Liver (tissue), 9 donors: ENCODE results near the gene TBC1D1. TPM values are rescaled to one million over a fixed set of nuclear protein-coding genes. Genes with fewer than 3 reads are reported as not detected.
"Not testable (repeated sequence)": the region's sequence is repeated elsewhere in the genome, so short reads cannot be mapped to it uniquely, and the experiment has no call there.

Experiments
- DNase-seq: peaks from one replicate; pipeline ENCODE4 v3.0.0-alpha.2; 2017; ENCODE audit warnings: low spot score
- H3K27ac ChIP-seq, 2 donors: one replicate each; pipeline ENCODE4 v1.7.0; 2013; ENCODE audit warnings: inconsistent platforms in 2 of 2, low read length in 2 of 2, control low read depth in 1 of 2, low read depth in 1 of 2, mild to moderate bottlenecking in 1 of 2
- H3K27me3 ChIP-seq, 4 donors: one replicate each; pipeline versions ENCODE4 v1.6.1 to v1.7.0; 2013; ENCODE audit warnings: low read length in 3 of 4, inconsistent platforms in 1 of 4, mild to moderate bottlenecking in 1 of 4, moderate library complexity in 1 of 4; ENCODE audit not compliant: control insufficient read depth in 4 of 4, insufficient read depth in 4 of 4
- H3K36me3 ChIP-seq, 4 donors: one replicate each; pipeline versions ENCODE4 v1.6.1 to v1.7.0; 2013; ENCODE audit warnings: low read length in 3 of 4, mild to moderate bottlenecking in 3 of 4, low read depth in 1 of 4, moderate library complexity in 1 of 4; ENCODE audit not compliant: control insufficient read depth in 4 of 4, insufficient read depth in 3 of 4
- H3K4me1 ChIP-seq, 4 donors: one replicate each; pipeline versions ENCODE4 v1.6.1 to v1.7.0; 2013; ENCODE audit warnings: low read length in 3 of 4, mild to moderate bottlenecking in 3 of 4, moderate library complexity in 1 of 4; ENCODE audit not compliant: control insufficient read depth in 4 of 4, insufficient read depth in 4 of 4
- H3K4me3 ChIP-seq, 3 donors: one replicate each; pipeline versions ENCODE4 v1.6.1 to v1.7.0; 2013; ENCODE audit warnings: low read length in 3 of 3, control low read depth in 1 of 3, low read depth in 1 of 3, mild to moderate bottlenecking in 1 of 3
- H3K9ac ChIP-seq, 2 donors: one replicate each; pipeline ENCODE4 v1.7.0; 2013; ENCODE audit warnings: low read length in 2 of 2, mild to moderate bottlenecking in 2 of 2, moderate library complexity in 2 of 2, control low read depth in 1 of 2, low read depth in 1 of 2
- H3K9me3 ChIP-seq, 4 donors: one replicate each; pipeline versions ENCODE4 v1.6.1 to v1.7.0; 2013; ENCODE audit warnings: low read length in 3 of 4; ENCODE audit not compliant: control insufficient read depth in 4 of 4
- ATF3 ChIP-seq: IDR thresholded peaks from 2 replicates; pipeline ENCODE4 v1.6.1; 2016; ENCODE audit warnings: antibody characterized with exemption
- FOXA1 ChIP-seq: IDR thresholded peaks from 2 replicates; pipeline ENCODE4 v1.6.1; 2016; ENCODE audit warnings: antibody characterized with exemption
- GABPA ChIP-seq, 2 donors: IDR thresholded peaks in 1 of 2; conservative IDR thresholded peaks in 1 of 2; 2 replicates each; pipeline ENCODE4 v1.6.1; 2016; ENCODE audit warnings: antibody characterized with exemption in 2 of 2, mild to moderate bottlenecking in 1 of 2, moderate library complexity in 1 of 2
- HNF4G ChIP-seq: IDR thresholded peaks from 2 replicates; pipeline ENCODE4 v1.6.1; 2016; ENCODE audit warnings: antibody characterized with exemption
- JUND ChIP-seq, 2 donors: IDR thresholded peaks; 2 replicates each; pipeline ENCODE4 v1.6.1; 2016; ENCODE audit warnings: antibody characterized with exemption in 2 of 2
- MAX ChIP-seq: IDR thresholded peaks from 2 replicates; pipeline ENCODE4 v1.6.1; 2016; ENCODE audit warnings: antibody characterized with exemption
- NR2F2 ChIP-seq: IDR thresholded peaks from 2 replicates; pipeline ENCODE4 v1.6.1; 2016; ENCODE audit warnings: antibody characterized with exemption
- RAD21 ChIP-seq, 2 donors: IDR thresholded peaks; 2 replicates each; pipeline ENCODE4 v1.6.1; 2016; ENCODE audit warnings: antibody characterized with exemption in 2 of 2, mild to moderate bottlenecking in 2 of 2
- REST ChIP-seq: IDR thresholded peaks from 2 replicates; pipeline ENCODE4 v1.6.1; 2016; ENCODE audit warnings: antibody characterized with exemption, mild to moderate bottlenecking
- RXRA ChIP-seq, 2 donors: IDR thresholded peaks; 2 replicates each; pipeline ENCODE4 v1.6.1; 2017 to 2018; ENCODE audit warnings: antibody characterized with exemption in 2 of 2, mild to moderate bottlenecking in 1 of 2
- SP1 ChIP-seq: IDR thresholded peaks from 2 replicates; pipeline ENCODE4 v1.6.1; 2018; ENCODE audit warnings: antibody characterized with exemption, mild to moderate bottlenecking
- TAF1 ChIP-seq: conservative IDR thresholded peaks from 2 replicates; pipeline ENCODE4 v1.6.1; 2016; ENCODE audit warnings: antibody characterized with exemption, mild to moderate bottlenecking
- YY1 ChIP-seq: IDR thresholded peaks from 2 replicates; pipeline ENCODE4 v1.6.1; 2016; ENCODE audit warnings: antibody characterized with exemption, mild to moderate bottlenecking
- ZBTB33 ChIP-seq: IDR thresholded peaks from 2 replicates; pipeline ENCODE4 v1.6.1; 2016; ENCODE audit warnings: antibody characterized with exemption
- WGBS: extraction: QIAGEN DNeasy Blood & Tissue Kit; methylation state at CpG from one replicate; pipeline ENCODE4 v1.1.7; 2013; 5-methylcytosine and 5-hydroxymethylcytosine counted together
- polyA plus RNA-seq, 2 donors: library from polyadenylated mRNA; stranded (reverse) in 1 of 2; unstranded in 1 of 2; fragments of 200-250 nt in 1 of 2; fragments of >200 nt in 1 of 2; fragmentation: Nextera tagmentation in 1 of 2; extraction: Ambion mirVana in 1 of 2; gene quantifications; one replicate each; pipeline versions ENCODE4 v1.2.1 to v1.2.3, GENCODE V29; 2013 to 2015
- total RNA-seq, 2 donors: library from RNA; depleted of rRNA; stranded (reverse); fragments of >200 nt; gene quantifications; one replicate each; pipeline ENCODE4 v1.2.3, GENCODE V29; 2014
- donor health status: healthy.
- donor health status: healthy.
- donor health status: healthy.
- donor health status: healthy.
- donor health status: healthy.

TBC1D1 gene
- total and polyA plus RNA-seq, 4 donors, result 15.6 to 41.4 (median 20.9) TPM

- TF ChIP-seq ATF3 (no peak), JUND (IDR thresholded peaks at IDR 0.05) (no peak), RXRA (IDR thresholded peaks at IDR 0.05) (no peak), FOXA1 (no peak), RAD21 (IDR thresholded peaks at IDR 0.05) (no peak), NR2F2 (no peak)
- Histone ChIP-seq H3K9ac (no peak overlapping the region), H3K9me3 (no peaks in the 10 kb centered on the region), H3K36me3 (no peaks in the 10 kb centered on the region), H3K27me3 (no peaks in the 10 kb centered on the region), H3K4me3 (no peak overlapping the region), H3K27ac (no peak overlapping the region), H3K4me1 (no peaks in the 10 kb centered on the region)
- WGBS, result 88% methylated on average over 7 of the region's 7 CpGs
- DNase-seq, result no peak
These were observed 26.5 kb downstream of the TBC1D1 start for GRCh38 chr4:37917388-37917787.

- Histone ChIP-seq H3K9ac (no peak overlapping the region), H3K27ac (no peak overlapping the region), H3K4me1 (no peaks in the 10 kb centered on the region), H3K36me3 (no peaks in the 10 kb centered on the region), H3K9me3 (no peaks in the 10 kb centered on the region), H3K4me3 (no peak overlapping the region), H3K27me3 (no peaks in the 10 kb centered on the region)
- WGBS, result 95% methylated on average over 3 of the region's 3 CpGs
- TF ChIP-seq NR2F2, result no peak
- TF ChIP-seq GABPA (IDR thresholded peaks at IDR 0.05 in 1 of 2, conservative IDR thresholded peaks at IDR 0.05 in 1 of 2), result no peak
- no peak for TF ChIP-seq RXRA (IDR thresholded peaks at IDR 0.05)
- no peak for DNase-seq
These were observed 27.8 kb downstream of the TBC1D1 start for GRCh38 chr4:37918653-37919052.

GRCh38 chr4:37922328-37922727 is 31.4 kb downstream of the TBC1D1 start:
- H3K36me3 ChIP-seq, result no peaks in the 10 kb centered on the region
- no peaks in the 10 kb centered on the region for H3K27me3 ChIP-seq
- WGBS, result 87% methylated on average over 4 of the region's 4 CpGs
- no peak for DNase-seq
- no peaks in the 10 kb centered on the region for H3K4me1 ChIP-seq
- no peak overlapping the region for H3K4me3 ChIP-seq
- H3K27ac ChIP-seq, result no peak overlapping the region
- TF ChIP-seq GABPA (IDR thresholded peaks at IDR 0.05 in 1 of 2, conservative IDR thresholded peaks at IDR 0.05 in 1 of 2), result no peak
- H3K9me3 ChIP-seq, result no peaks in the 10 kb centered on the region
- H3K9ac ChIP-seq, result no peak overlapping the region

- not testable (repeated sequence) for DNase-seq, H3K9me3 ChIP-seq, H3K27me3 ChIP-seq, H3K9ac ChIP-seq, H3K27ac ChIP-seq, H3K4me1 ChIP-seq, H3K36me3 ChIP-seq, H3K4me3 ChIP-seq
These were observed 32.2 kb downstream of the TBC1D1 start for GRCh38 chr4:37923089-37923488.

- no peak for TF ChIP-seq RAD21 (IDR thresholded peaks at IDR 0.05)
- no peak for TF ChIP-seq GABPA (IDR thresholded peaks at IDR 0.05 in 1 of 2, conservative IDR thresholded peaks at IDR 0.05 in 1 of 2)
- no peak for TF ChIP-seq FOXA1
- TF ChIP-seq YY1, result no peak
- TF ChIP-seq SP1, result no peak
- no peak for TF ChIP-seq ZBTB33
- no peak for TF ChIP-seq TAF1
- no peak for TF ChIP-seq HNF4G
- no peak for TF ChIP-seq REST
- TF ChIP-seq MAX, result no peak
- Histone ChIP-seq H3K9ac (no peak overlapping the region), H3K36me3 (no peaks in the 10 kb centered on the region), H3K4me1 (peaks cover 3 to 12% (median 9%) of the 10 kb centered on the region in 4 donors), H3K4me3 (no peak overlapping the region), H3K27me3 (no peaks in the 10 kb centered on the region), H3K27ac (no peak overlapping the region), H3K9me3 (no peaks in the 10 kb centered on the region)
- no peak for DNase-seq
- WGBS, result 91% methylated on average over 7 of the region's 7 CpGs
These were observed 34.1 kb downstream of the TBC1D1 start for GRCh38 chr4:37924946-37925345.
